HG03025 (cell line): ENCODE measurements around the gene FBN2.

Experiments
- ATAC-seq: cut with Tn5 transposase; IDR thresholded peaks from one replicate; pipeline ENCODE4 v1.9.1; 2021; ENCODE audit warnings: mild to moderate bottlenecking, moderate library complexity; ENCODE audit not compliant: unreplicated experiment, low FRiP score

Gene FBN2

GRCh38 chr5:128225245-128226030 lies 312.6 kb downstream of the FBN2 start:
- no peak for ATAC-seq

GRCh38 chr5:128224336-128224735 lies 313.7 kb downstream of the FBN2 start:
- ATAC-seq: no peak

DNA sequence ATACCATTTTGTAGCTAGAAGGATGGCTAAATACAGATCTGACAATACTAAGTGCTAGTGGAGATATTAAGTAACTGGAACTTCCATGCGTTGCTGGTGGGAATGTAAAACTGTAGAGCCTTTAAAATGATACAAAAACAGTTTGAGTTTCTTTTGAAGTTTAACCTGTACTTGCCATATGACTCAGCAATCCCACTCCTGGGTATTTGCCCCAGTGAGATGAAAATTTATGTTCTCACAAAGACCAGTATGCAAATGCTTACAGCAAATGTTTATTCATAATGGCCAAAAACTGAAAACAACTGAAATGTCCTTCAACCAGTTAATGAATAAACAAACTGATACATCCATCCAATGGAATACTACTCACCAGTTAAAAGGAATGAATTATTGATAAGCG lies 317.2 kb downstream of the FBN2 start:
- no peak for ATAC-seq

GRCh38 chr5:128216860-128217531 lies 321.0 kb downstream of the FBN2 start:
- ATAC-seq: no peak

DNA sequence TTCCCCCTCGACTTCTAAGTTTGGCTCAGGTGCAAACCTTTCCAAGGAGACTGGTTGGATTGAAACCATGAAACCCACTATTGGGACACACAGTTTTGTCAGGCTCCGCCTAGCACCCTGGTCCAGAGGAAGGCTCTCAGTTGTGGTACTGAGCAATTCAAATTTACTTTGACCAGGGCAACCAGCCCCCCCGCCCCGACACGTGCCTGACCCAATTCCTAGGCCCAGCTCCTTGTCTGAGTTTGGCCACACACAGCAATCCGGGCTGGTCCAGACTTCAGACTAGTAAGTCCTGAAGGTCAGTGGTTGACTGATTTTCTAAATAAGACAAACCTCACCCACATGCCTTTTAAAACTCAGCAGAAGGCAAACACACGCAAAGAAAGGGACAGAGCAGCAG lies 321.8 kb downstream of the FBN2 start:
- ATAC-seq: no peak

DNA sequence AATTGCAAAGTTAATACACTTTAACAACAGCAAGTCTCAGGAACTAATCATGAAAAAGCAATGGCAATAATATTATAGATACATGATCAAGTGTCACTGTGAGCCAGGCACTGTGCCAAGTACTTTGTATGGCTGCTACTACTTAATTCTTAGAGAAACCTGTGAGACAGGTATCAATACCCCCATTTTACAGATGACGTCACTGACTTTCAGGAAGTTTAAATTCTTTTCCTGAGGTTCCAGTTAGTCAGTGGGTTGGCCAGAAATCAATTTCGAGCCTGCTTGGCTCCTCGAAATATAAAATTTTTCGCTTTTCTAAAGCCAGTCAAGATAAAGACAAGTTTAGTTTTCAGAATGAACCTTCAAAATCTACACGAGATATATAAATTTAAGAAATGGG lies 324.2 kb downstream of the FBN2 start:
- no peak for ATAC-seq

- ATAC-seq: peak; percentile 52
These were observed 324.7 kb downstream of the FBN2 start for GRCh38 chr5:128213340-128213739.

DNA sequence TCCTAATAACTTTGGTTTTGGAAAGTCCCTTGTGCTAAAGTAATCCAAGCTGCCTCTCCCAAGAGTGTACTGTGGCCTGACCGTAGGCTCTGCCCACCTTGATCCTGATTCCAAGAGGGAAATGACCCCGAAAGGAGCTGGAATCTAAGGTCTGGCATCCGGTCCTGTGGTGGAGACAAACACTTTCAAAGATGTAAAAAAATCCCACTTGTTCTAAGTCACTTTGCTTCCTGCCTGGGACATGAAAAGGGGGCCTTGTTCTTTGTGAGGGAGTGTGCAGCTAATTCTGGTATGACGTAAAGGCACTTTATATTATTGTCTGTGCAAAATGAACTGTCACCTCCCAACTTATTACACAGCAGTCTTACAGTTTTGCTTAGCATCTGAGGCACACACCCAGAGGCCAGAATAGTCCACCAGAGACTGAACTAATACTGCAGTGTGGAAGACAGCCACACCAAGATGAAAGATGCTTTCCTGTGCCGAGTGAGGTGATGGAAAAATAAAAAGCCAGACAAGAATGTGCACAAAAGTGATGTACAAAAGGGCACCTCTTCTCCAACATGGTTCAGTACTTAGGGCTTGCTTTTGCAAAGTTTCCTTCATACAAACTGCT lies 325.7 kb downstream of the FBN2 start:
- ATAC-seq: no peak

- no peak for ATAC-seq
These were observed 329.6 kb downstream of the FBN2 start for GRCh38 chr5:128208436-128208835.
